Measurements from ENCODE around the gene FYN. TPM values are rescaled to one million over a fixed set of nuclear protein-coding genes. Genes with fewer than 3 reads are reported as not detected.

The FYN gene
- total RNA-seq, 1 experiment from 2014 or later = 18.5 TPM

- no peaks in the 10 kb centered on the region for H3K9me2 ChIP-seq (ENCODE audit: insufficient read depth)
- H3K79me2 ChIP-seq (ENCODE audit: insufficient read depth, low read length) = no peaks in the 10 kb centered on the region
- no TSS peak for BruUV-seq (replicated peaks)
- H3K27ac ChIP-seq (ENCODE audit: low read depth, low read length) = no peak overlapping the region
- ATAC-seq (no peak), DNase-seq (ENCODE audit: low read depth, low spot score) (no peak)
- H3K4me2 ChIP-seq (ENCODE audit: low read length) = no peak overlapping the region
- no peak for TF ChIP-seq SRF (IDR thresholded peaks at IDR 0.05; ENCODE audit: low read depth)
- no peak for TF ChIP-seq ZFX (IDR thresholded peaks at IDR 0.05)
- TF ChIP-seq ELF1 (IDR thresholded peaks at IDR 0.05; ENCODE audit: borderline replicate concordance, low read depth) = no peak
- TF ChIP-seq MAX (IDR thresholded peaks at IDR 0.05) = no peak
- TF ChIP-seq SP1 (IDR thresholded peaks at IDR 0.05; ENCODE audit: low read depth) = no peak
- no peak for TF ChIP-seq TCF7L2 (IDR thresholded peaks at IDR 0.05; ENCODE audit: borderline replicate concordance, extremely low read depth, insufficient read depth, insufficient read length)
- H3K9me3 ChIP-seq (ENCODE audit: control insufficient read depth in 1 of 2, insufficient read depth in 1 of 2, low read depth in 1 of 2, low read length in 2 of 2) = no peaks in the 10 kb centered on the region
- intact Hi-C loops (cut with micrococcal nuclease) = no loop called here
- CTCF ChIA-PET = no interaction called here
- no peaks in the 10 kb centered on the region for H3K36me3 ChIP-seq (ENCODE audit: control insufficient read depth in 1 of 2, insufficient read depth in 2 of 2, low read length in 2 of 2)
- H3K4me1 ChIP-seq (ENCODE audit: control insufficient read depth in 1 of 2, insufficient read depth in 2 of 2, low read length in 2 of 2) = no peaks in the 10 kb centered on the region
- no peak overlapping the region for H2AFZ ChIP-seq (ENCODE audit: low read depth, low read length, poor library complexity, severe bottlenecking)
- H3K9ac ChIP-seq (ENCODE audit: low read length) = no peak overlapping the region
- RAD21 ChIA-PET (ENCODE audit: low non-redundant PET in 1 of 2, low total read pairs in 2 of 2, uncharacterized antibody in 2 of 2, unreplicated experiment in 2 of 2) = no interaction called here
- no peaks in the 10 kb centered on the region for H3K27me3 ChIP-seq (ENCODE audit: insufficient read depth, low read length)
- H4K20me1 ChIP-seq (ENCODE audit: insufficient read depth) = no peaks in the 10 kb centered on the region
- H3K4me3 ChIP-seq (replicated peaks in 1 of 2; ENCODE audit: low read depth in 1 of 2, low read length in 2 of 2) = no peak overlapping the region
- POLR2A ChIA-PET = no interaction called here
Observed at GRCh38 chr6:111789598-111789997, 83.7 kb downstream of the FYN start.

- Histone ChIP-seq H3K9me3 (ENCODE audit: control insufficient read depth in 1 of 2, insufficient read depth in 1 of 2, low read depth in 1 of 2, low read length in 2 of 2) (no peaks in the 10 kb centered on the region), H3K4me2 (ENCODE audit: low read length) (no peak overlapping the region), H3K9ac (ENCODE audit: low read length) (no peak overlapping the region), H3K27me3 (ENCODE audit: insufficient read depth, low read length) (no peaks in the 10 kb centered on the region), H3K9me2 (ENCODE audit: insufficient read depth) (no peaks in the 10 kb centered on the region), H2AFZ (ENCODE audit: low read depth, low read length, poor library complexity, severe bottlenecking) (no peak overlapping the region), H3K36me3 (ENCODE audit: control insufficient read depth in 1 of 2, insufficient read depth in 2 of 2, low read length in 2 of 2) (no peaks in the 10 kb centered on the region), H3K79me2 (ENCODE audit: insufficient read depth, low read length) (no peaks in the 10 kb centered on the region), H3K4me1 (ENCODE audit: control insufficient read depth in 1 of 2, insufficient read depth in 2 of 2, low read length in 2 of 2) (no peaks in the 10 kb centered on the region), H4K20me1 (ENCODE audit: insufficient read depth) (no peaks in the 10 kb centered on the region), H3K27ac (ENCODE audit: low read depth, low read length) (no peak overlapping the region), H3K4me3 (replicated peaks in 1 of 2; ENCODE audit: low read depth in 1 of 2, low read length in 2 of 2) (no peak overlapping the region)
- TF ChIP-seq JUND (IDR thresholded peaks at IDR 0.05) (no peak), TCF7L2 (IDR thresholded peaks at IDR 0.05; ENCODE audit: borderline replicate concordance, extremely low read depth, insufficient read depth, insufficient read length) (no peak), ZNF274 (IDR thresholded peaks at IDR 0.05; ENCODE audit: low read depth, low read length) (no peak), MAX (IDR thresholded peaks at IDR 0.05) (no peak), SP1 (IDR thresholded peaks at IDR 0.05; ENCODE audit: low read depth) (no peak), ZBTB33 (IDR thresholded peaks at IDR 0.05; ENCODE audit: extremely low read depth, insufficient replicate concordance, low read length) (no peak), FOSL1 (IDR thresholded peaks at IDR 0.05; ENCODE audit: low read depth) (no peak), EGR1 (IDR thresholded peaks at IDR 0.05; ENCODE audit: low read depth) (no peak), CBX3 (IDR thresholded peaks at IDR 0.05; ENCODE audit: low read depth) (no peak), EZH2phosphoT487 (IDR thresholded peaks at IDR 0.05; ENCODE audit: borderline replicate concordance) (no peak), POLR2A (IDR thresholded peaks at IDR 0.05; ENCODE audit: borderline replicate concordance, extremely low read depth, insufficient read depth, insufficient read length) (no peak), ATF3 (IDR thresholded peaks at IDR 0.05) (no peak)
- POLR2A ChIA-PET = no interaction called here
- intact Hi-C loops (cut with micrococcal nuclease) = no loop called here
- RAD21 ChIA-PET (ENCODE audit: low non-redundant PET in 1 of 2, low total read pairs in 2 of 2, uncharacterized antibody in 2 of 2, unreplicated experiment in 2 of 2) = no interaction called here
- DNase-seq (ENCODE audit: low read depth, low spot score) (no peak), ATAC-seq (no peak)
- no TSS peak for BruUV-seq (replicated peaks)
- CTCF ChIA-PET = no interaction called here
Observed at GRCh38 chr6:111788379-111789276, 84.6 kb downstream of the FYN start.
